H1 (cell line): Measurements from ENCODE around the gene SLC2A2.

Experiments
- BRCA1 ChIP-seq: IDR thresholded peaks from 2 replicates; pipeline ENCODE4 v1.6.1; 2012; ENCODE audit warnings: low read depth, low read length, improper control_type of control experiment
- CTBP2 ChIP-seq: IDR thresholded peaks from 2 replicates; pipeline ENCODE4 v1.7.0; 2011; ENCODE audit warnings: borderline replicate concordance, mild to moderate bottlenecking, moderate library complexity, mixed read lengths, low read length; ENCODE audit not compliant: insufficient read depth, insufficient read length
- CTCF ChIP-seq, 3 experiments: IDR thresholded peaks; 1 replicate in 2 of 3; 2 replicates in 1 of 3; pipeline versions ENCODE4 v1.5.1 to v1.6.1; 2011; ENCODE audit warnings: low read length in 3 of 3, mild to moderate bottlenecking in 3 of 3, inconsistent platforms in 2 of 3, low read depth in 1 of 3, moderate library complexity in 1 of 3; ENCODE audit not compliant: insufficient read depth in 1 of 3; ENCODE audit errors: control extremely low read depth in 1 of 3
- EP300 ChIP-seq, 2 experiments: IDR thresholded peaks; 1 replicate in 1 of 2; 2 replicates in 1 of 2; pipeline ENCODE4 v1.6.1; 2011 to 2012; ENCODE audit warnings: low read depth in 2 of 2, low read length in 2 of 2, mild to moderate bottlenecking in 2 of 2, borderline replicate concordance in 1 of 2, inconsistent platforms in 1 of 2, moderate library complexity in 1 of 2
- EZH2 ChIP-seq: fragments of 200-600 bp; sonication (generic); IDR thresholded peaks from 2 replicates; pipeline ENCODE4 v1.7.1; 2012; ENCODE audit warnings: low read depth, mild to moderate bottlenecking, moderate library complexity, low read length, inconsistent platforms; ENCODE audit not compliant: severe bottlenecking
- POLR2AphosphoS5 ChIP-seq: IDR thresholded peaks from 2 replicates; pipeline ENCODE4 v1.6.1; 2011; ENCODE audit warnings: low read depth, low read length
- RAD21 ChIP-seq, 2 experiments: IDR thresholded peaks in 1 of 2; conservative IDR thresholded peaks in 1 of 2; 2 replicates each; pipeline ENCODE4 v1.6.1; 2011; ENCODE audit warnings: low read depth in 2 of 2, low read length in 2 of 2, improper control_type of control experiment in 1 of 2, inconsistent platforms in 1 of 2, mild to moderate bottlenecking in 1 of 2, moderate library complexity in 1 of 2
- SRF ChIP-seq: IDR thresholded peaks from 2 replicates; pipeline ENCODE4 v1.6.1; 2011; ENCODE audit warnings: mild to moderate bottlenecking, low read depth, low read length, moderate library complexity
- YY1 ChIP-seq: IDR thresholded peaks from 2 replicates; pipeline ENCODE4 v1.6.1; 2011; ENCODE audit warnings: low read depth, mild to moderate bottlenecking, low read length

GRCh38 chr3:171054231-171054630, 27.7 kb upstream of the SLC2A2 start:
- TF ChIP-seq CTCF (IDR thresholded peaks at IDR 0.05; ENCODE audit: control extremely low read depth in 1 of 3, insufficient read depth in 1 of 3, low read depth in 1 of 3, low read length in 3 of 3) (no peak), POLR2AphosphoS5 (no peak), EP300 (IDR thresholded peaks at IDR 0.05; ENCODE audit: borderline replicate concordance in 1 of 2, low read depth in 2 of 2, low read length in 2 of 2) (no peak), RAD21 (IDR thresholded peaks at IDR 0.05 in 1 of 2, conservative IDR thresholded peaks at IDR 0.05 in 1 of 2; ENCODE audit: low read depth in 2 of 2, low read length in 2 of 2) (no peak), CTBP2 (no peak), EZH2 (no peak), BRCA1 (no peak), YY1 (no peak), SRF (no peak)
